ENCODE measurements around the gene PDCL2.
A peak's percentile ranks its signal among the peaks of the same experiment; 100 is the strongest.
"Not testable (repeated sequence)": the region's sequence is repeated elsewhere in the genome, so short reads cannot be mapped to it uniquely, and the experiment has no call there.

The PDCL2 gene, protein sequence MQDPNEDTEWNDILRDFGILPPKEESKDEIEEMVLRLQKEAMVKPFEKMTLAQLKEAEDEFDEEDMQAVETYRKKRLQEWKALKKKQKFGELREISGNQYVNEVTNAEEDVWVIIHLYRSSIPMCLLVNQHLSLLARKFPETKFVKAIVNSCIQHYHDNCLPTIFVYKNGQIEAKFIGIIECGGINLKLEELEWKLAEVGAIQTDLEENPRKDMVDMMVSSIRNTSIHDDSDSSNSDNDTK

DNA sequence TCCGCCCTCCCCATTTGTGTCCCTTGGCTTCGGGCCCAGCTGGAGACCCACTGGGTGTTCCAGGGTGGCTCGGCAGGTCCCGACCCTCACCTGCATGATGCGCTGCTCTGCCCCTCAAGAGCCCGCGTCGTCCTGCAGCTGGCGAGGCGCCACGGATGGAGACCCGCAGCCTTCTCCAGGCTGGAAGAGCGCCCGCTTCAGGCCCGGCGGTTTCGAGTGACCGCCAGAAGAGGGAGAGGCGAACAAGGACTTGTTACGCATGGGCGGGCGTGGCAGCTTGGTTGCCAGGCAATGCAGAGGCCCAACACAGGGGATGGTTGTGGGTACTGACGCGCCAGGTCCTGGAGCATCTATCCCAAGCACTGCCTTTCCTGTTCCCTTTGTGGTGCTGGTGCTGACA is at the start of gene PDCL2:
PDCL2 (minus strand) TSS at position 232 of the 400 bp plus-strand sequence; CDS start at position 96, 136 bp downstream.
- Histone ChIP-seq H3K27ac (ENCODE audit: low read depth, low read length) (no peak within 1 kb of the TSS), H3K4me3 (ENCODE audit: low read depth in 1 of 2, low read length in 2 of 2) (no peak within 1 kb of the TSS), H3K27me3 (ENCODE audit: control insufficient read depth in 1 of 2, insufficient read depth in 2 of 2, low read length in 2 of 2) (no peaks in the 10 kb centered on the region), H3K9ac (ENCODE audit: low read length) (no peak within 1 kb of the TSS), H3K4me1 (ENCODE audit: insufficient read depth, low read length) (no peaks in the 10 kb centered on the region), H3K9me3 (ENCODE audit: low read length) (no peaks in the 10 kb centered on the region), H3K36me3 (ENCODE audit: insufficient read depth, low read length) (no peaks in the 10 kb centered on the region)

DNA sequence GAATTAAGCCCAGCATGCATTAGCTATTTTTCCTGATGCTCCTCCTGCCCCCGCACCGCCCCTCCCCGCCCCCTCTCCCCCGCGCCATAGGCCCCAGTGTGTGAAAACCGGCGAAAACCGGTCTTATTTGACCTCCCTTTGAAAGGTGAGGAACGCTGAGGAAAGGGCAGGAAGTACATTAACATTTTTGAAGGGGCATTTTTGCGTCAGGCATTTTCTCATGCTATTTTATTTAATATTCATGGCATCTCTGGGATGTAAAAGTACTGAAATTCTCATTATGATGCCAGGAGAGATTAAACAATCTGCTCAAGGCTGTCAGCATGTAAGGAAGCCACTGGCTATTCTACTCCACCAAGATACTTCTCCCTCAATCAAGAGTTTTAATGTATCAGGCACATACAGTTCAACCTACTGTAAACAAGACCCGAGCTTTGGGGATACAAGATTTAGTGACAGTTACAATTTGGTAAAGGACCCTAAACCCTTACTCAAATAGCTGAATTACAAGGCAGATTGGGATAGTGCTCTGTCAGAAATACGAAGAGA is 45.3 kb upstream of the PDCL2 start:
- no peak overlapping the region for H3K4me3 ChIP-seq (ENCODE audit: low read depth in 1 of 2, low read length in 2 of 2)
- peaks cover 16 to 20% of the 10 kb centered on the region in 2 donors for H3K27me3 ChIP-seq (ENCODE audit: control insufficient read depth in 1 of 2, insufficient read depth in 2 of 2, low read length in 2 of 2)
- peaks cover 4% of the 10 kb centered on the region for H3K4me1 ChIP-seq (ENCODE audit: insufficient read depth, low read length)
- H3K9me3 ChIP-seq (ENCODE audit: low read length), result no peaks in the 10 kb centered on the region
- no peaks in the 10 kb centered on the region for H3K36me3 ChIP-seq (ENCODE audit: insufficient read depth, low read length)
- no peak overlapping the region for H3K27ac ChIP-seq (ENCODE audit: low read depth, low read length)
- H3K9ac ChIP-seq (ENCODE audit: low read length), result no peak overlapping the region

DNA sequence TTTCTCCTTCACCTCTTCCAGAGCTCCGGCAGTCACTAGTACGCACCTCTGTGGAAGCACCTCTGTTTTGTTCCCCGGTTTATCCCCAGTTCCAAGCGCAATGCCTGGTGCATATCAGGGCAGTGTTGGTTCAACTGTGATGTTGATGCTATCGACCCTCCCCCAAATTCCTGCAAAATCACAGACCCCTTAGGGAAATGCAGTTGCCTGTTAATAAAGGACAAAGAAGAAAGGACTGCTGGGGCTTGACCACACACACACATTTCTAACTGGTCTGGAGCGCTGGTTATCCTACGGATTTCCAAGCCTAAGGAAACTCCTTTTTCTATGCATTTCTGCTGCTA is 44.6 kb upstream of the PDCL2 start:
- Histone ChIP-seq H3K4me1 (ENCODE audit: insufficient read depth, low read length) (peaks cover 4% of the 10 kb centered on the region), H3K27ac (ENCODE audit: low read depth, low read length) (no peak overlapping the region), H3K36me3 (ENCODE audit: insufficient read depth, low read length) (no peaks in the 10 kb centered on the region), H3K27me3 (ENCODE audit: control insufficient read depth in 1 of 2, insufficient read depth in 2 of 2, low read length in 2 of 2) (peaks cover 16 to 20% of the 10 kb centered on the region in 2 donors), H3K9me3 (ENCODE audit: low read length) (no peaks in the 10 kb centered on the region), H3K9ac (ENCODE audit: low read length) (no peak overlapping the region), H3K4me3 (ENCODE audit: low read depth in 1 of 2, low read length in 2 of 2) (peak overlapping the region in 1 of 2 donors; percentile 20)

DNA sequence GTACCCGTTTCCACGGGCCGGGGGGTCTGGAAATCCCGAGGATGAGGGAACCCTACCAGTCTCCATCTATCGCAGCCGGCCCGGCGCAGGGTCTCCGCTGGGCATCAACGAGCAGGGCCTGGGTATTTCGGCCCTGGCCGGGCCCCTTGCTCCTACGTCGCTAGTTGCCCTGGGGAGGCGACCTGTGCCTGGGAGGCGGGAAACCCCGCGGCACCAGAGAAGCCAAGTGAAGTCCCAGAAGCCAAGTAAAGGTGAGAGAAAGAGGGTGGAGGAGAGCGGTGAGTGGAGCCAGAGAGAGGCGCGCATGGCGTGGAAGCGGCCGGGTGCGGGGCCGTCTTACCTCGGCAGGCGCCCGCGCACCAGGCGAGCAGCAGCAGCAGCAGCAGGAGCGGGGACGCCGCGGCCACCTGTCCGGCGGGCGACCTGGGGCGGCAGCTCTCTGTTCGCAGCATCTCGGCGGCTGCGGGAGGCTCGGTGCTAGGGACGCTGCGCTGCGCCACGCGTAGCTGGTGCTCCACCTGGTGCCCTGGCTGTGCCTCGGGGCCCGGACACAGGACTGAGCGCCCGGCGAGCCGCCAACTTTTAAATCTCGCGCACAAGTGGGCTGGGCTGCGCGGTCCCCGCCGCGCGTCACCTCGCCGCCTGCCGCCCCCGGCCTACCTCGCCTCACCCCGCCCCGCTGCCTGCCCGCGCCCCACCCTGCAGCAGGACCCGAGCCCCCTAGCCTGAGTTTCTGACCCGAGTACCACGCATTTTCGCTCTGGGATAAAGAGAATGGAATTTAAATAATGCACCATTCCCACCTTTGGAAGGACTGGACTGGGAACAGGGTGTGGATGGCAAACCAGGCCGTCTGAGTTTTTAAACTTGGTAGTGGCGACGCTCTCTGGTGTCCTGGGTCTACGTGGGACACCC is 44.0 kb upstream of the PDCL2 start, which contains the start of gene NMU:
NMU (minus strand) TSS at position 558 of the 915 bp plus-strand sequence; CDS start at position 452, 106 bp downstream.
- Histone ChIP-seq H3K36me3 (ENCODE audit: insufficient read depth, low read length) (no peaks in the 10 kb centered on the region), H3K9me3 (ENCODE audit: low read length) (no peaks in the 10 kb centered on the region), H3K4me1 (ENCODE audit: insufficient read depth, low read length) (peaks cover 4% of the 10 kb centered on the region), H3K9ac (ENCODE audit: low read length) (no peak within 1 kb of the TSS), H3K27me3 (ENCODE audit: control insufficient read depth in 1 of 2, insufficient read depth in 2 of 2, low read length in 2 of 2) (peaks cover 16 to 20% of the 10 kb centered on the region in 2 donors), H3K4me3 (ENCODE audit: low read depth in 1 of 2, low read length in 2 of 2) (peak within 1 kb of the TSS in 1 of 2 donors; percentile 20), H3K27ac (ENCODE audit: low read depth, low read length) (no peak within 1 kb of the TSS)

DNA sequence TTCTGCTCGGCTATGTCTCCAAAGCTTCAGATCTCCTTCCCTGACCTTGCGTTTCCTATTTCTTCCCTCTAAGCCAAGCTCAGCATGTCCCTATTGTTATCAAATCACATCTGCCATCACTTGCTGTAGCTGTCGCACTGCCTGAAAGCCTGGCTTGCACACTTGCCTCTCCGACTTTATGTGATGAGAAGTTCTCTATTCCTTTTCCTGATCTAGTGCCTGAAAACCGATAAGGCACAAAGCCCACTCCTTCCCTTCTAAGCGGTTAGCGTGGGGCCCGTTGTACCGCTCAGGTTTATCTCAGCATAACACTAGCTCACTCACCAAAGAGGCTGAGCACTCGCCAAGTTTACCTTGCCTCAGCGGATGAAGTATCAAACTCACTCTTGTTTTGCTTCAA is 43.2 kb upstream of the PDCL2 start:
- Histone ChIP-seq H3K27me3 (ENCODE audit: control insufficient read depth in 1 of 2, insufficient read depth in 2 of 2, low read length in 2 of 2) (peaks cover 16 to 20% of the 10 kb centered on the region in 2 donors), H3K9me3 (ENCODE audit: low read length) (no peaks in the 10 kb centered on the region), H3K4me1 (ENCODE audit: insufficient read depth, low read length) (peaks cover 4% of the 10 kb centered on the region), H3K36me3 (ENCODE audit: insufficient read depth, low read length) (no peaks in the 10 kb centered on the region), H3K27ac (ENCODE audit: low read depth, low read length) (no peak overlapping the region), H3K4me3 (ENCODE audit: low read depth in 1 of 2, low read length in 2 of 2) (no peak overlapping the region), H3K9ac (ENCODE audit: low read length) (no peak overlapping the region)

DNA sequence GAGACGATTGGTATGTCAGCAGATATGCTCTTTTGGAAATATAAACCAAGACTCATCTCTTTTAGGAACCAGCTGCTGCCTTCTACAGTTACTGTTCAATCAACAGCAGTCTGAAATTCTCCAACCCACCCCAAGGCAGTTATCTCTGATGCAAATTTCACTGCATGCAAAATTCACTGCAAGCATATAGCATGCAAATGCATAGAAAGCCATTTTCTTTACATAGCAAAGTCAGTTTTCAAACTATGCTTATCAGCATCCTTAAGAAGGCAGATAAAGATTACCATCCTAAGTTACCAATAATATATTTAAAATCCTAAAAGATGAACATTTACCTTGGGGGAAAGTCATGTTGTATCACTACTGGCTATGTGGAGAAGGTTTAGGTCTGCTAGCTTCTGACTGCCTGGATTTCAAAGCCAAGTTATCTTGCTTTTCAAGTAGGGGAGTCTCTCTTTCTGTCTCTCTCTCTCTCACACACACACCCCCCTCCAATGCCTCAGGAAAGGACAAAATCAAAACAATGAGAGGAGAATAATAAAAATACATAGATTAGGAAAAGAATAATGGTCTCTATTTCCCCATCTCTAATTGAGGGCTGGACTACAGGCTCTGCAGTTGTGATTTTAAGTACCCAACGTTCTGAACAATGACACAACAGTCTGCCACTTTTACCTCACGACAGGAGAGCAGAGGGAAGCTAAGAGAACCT is 42.5 kb upstream of the PDCL2 start:
- Histone ChIP-seq H3K27me3 (ENCODE audit: control insufficient read depth in 1 of 2, insufficient read depth in 2 of 2, low read length in 2 of 2) (peaks cover 16 to 20% of the 10 kb centered on the region in 2 donors), H3K9ac (ENCODE audit: low read length) (no peak overlapping the region), H3K9me3 (ENCODE audit: low read length) (no peaks in the 10 kb centered on the region), H3K36me3 (ENCODE audit: insufficient read depth, low read length) (no peaks in the 10 kb centered on the region), H3K27ac (ENCODE audit: low read depth, low read length) (no peak overlapping the region), H3K4me3 (ENCODE audit: low read depth in 1 of 2, low read length in 2 of 2) (no peak overlapping the region), H3K4me1 (ENCODE audit: insufficient read depth, low read length) (peaks cover 4% of the 10 kb centered on the region)

DNA sequence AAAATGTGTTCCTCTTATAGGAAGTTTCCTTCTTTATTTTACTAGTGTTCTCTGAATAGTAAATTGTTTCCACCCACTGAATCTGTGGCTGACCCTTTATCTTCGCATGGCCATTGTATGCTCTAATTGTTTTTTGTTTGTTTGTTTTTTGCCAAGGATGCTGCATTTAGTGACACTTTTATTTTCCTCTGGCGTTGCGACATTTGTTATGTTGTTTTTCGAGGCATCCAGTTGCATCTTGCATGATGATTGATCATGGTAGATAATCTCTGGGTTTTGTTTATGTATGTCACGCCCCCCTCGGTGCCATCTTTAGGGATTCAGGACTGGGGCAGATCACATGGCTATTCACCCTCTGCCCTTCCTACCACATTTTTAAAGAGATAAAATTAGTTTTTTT is 41.9 kb upstream of the PDCL2 start:
- peaks cover 4% of the 10 kb centered on the region for H3K4me1 ChIP-seq (ENCODE audit: insufficient read depth, low read length)
- no peak overlapping the region for H3K27ac ChIP-seq (ENCODE audit: low read depth, low read length)
- H3K27me3 ChIP-seq (ENCODE audit: control insufficient read depth in 1 of 2, insufficient read depth in 2 of 2, low read length in 2 of 2), result peaks cover 16 to 20% of the 10 kb centered on the region in 2 donors
- no peak overlapping the region for H3K4me3 ChIP-seq (ENCODE audit: low read depth in 1 of 2, low read length in 2 of 2)
- H3K36me3 ChIP-seq (ENCODE audit: insufficient read depth, low read length), result no peaks in the 10 kb centered on the region
- no peaks in the 10 kb centered on the region for H3K9me3 ChIP-seq (ENCODE audit: low read length)
- H3K9ac ChIP-seq (ENCODE audit: low read length), result no peak overlapping the region

DNA sequence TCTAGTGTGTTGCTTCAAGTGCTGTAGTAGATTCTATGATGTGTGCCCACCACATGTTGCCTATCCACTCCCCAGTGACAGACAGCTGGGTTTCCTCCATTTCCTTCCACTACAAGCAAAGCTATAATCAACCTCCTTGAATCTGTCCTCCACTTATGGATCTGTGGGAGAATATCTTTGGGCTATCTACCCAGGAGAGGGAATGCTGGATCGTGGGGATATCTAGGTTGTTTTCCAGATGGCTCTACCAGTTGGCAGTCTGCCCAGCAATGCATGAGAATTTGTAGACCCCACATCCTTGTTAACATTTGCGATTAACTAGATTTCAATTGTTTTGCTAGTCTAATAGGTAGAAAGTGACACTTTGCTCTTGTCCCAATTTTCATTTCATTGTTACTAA is 33.8 kb upstream of the PDCL2 start:
- H3K9ac ChIP-seq (ENCODE audit: low read length), result no peak overlapping the region
- no peaks in the 10 kb centered on the region for H3K4me1 ChIP-seq (ENCODE audit: insufficient read depth, low read length)
- no peak overlapping the region for H3K27ac ChIP-seq (ENCODE audit: low read depth, low read length)
- H3K36me3 ChIP-seq (ENCODE audit: insufficient read depth, low read length), result no peaks in the 10 kb centered on the region
- H3K9me3 ChIP-seq (ENCODE audit: low read length), result no peaks in the 10 kb centered on the region
- no peaks in the 10 kb centered on the region for H3K27me3 ChIP-seq (ENCODE audit: control insufficient read depth in 1 of 2, insufficient read depth in 2 of 2, low read length in 2 of 2)
- H3K4me3 ChIP-seq (ENCODE audit: low read depth in 1 of 2, low read length in 2 of 2), result no peak overlapping the region

DNA sequence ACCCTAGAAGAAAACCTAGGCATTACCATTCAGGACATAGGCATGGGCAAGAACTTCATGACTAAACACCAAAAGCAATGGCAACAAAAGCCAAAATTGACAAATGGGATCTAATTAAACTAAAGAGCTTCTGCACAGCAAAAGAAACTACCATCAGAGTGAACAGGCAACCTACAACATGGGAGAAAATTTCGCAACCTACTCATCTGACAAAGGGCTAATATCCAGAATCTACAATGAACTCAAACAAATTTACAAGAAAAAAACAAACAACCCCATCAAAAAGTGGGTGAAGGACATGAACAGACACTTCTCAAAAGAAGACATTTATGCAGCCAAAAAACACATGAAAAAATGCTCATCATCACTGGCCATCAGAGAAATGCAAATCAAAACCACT is 32.0 kb upstream of the PDCL2 start:
- not testable (repeated sequence) for H3K36me3 ChIP-seq (ENCODE audit: insufficient read depth, low read length); H3K4me1 ChIP-seq (ENCODE audit: insufficient read depth, low read length); H3K9me3 ChIP-seq (ENCODE audit: low read length); H3K9ac ChIP-seq (ENCODE audit: low read length); H3K27me3 ChIP-seq (ENCODE audit: control insufficient read depth in 1 of 2, insufficient read depth in 2 of 2, low read length in 2 of 2); H3K4me3 ChIP-seq (ENCODE audit: low read depth in 1 of 2, low read length in 2 of 2); H3K27ac ChIP-seq (ENCODE audit: low read depth, low read length)

DNA sequence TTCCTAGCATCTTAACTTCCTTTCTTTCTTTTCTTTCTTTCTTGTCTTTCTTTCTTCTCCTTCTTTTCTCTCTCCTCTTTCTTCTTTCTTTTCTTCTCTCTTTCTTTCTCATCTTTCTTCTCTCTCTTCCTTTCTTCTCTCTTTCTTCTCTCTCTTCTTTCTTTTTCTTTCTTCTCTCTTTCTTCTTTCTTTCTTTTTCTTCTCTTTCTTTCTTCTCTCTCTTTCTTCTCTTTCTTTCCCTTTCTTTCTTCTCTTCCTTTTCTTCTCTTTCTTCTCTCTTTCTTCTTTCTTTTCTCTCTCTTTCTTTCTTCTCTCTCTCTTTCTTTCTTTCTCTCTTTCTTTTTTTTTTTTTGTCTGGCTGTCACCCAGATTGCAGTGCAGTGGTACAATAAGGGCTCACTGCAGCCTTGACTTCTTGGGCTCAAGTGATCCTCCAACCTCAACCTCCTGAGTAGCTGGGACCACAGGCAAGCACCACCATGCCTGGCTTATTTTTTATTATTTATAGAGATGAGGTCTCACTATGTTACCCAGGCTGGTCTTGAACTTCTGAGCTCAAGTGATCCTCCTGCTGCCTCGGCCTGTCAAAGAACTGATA is 26.6 kb upstream of the PDCL2 start:
- Histone ChIP-seq H3K36me3 (ENCODE audit: insufficient read depth, low read length) (no peaks in the 10 kb centered on the region), H3K27me3 (ENCODE audit: control insufficient read depth in 1 of 2, insufficient read depth in 2 of 2, low read length in 2 of 2) (no peaks in the 10 kb centered on the region), H3K27ac (ENCODE audit: low read depth, low read length) (no peak overlapping the region), H3K4me3 (ENCODE audit: low read depth in 1 of 2, low read length in 2 of 2) (no peak overlapping the region), H3K9me3 (ENCODE audit: low read length) (no peaks in the 10 kb centered on the region), H3K9ac (ENCODE audit: low read length) (no peak overlapping the region), H3K4me1 (ENCODE audit: insufficient read depth, low read length) (no peaks in the 10 kb centered on the region)
